D341Med (cell line): ENCODE measurements around the gene CALR.
"Not testable (repeated sequence)": the region's sequence is repeated elsewhere in the genome, so short reads cannot be mapped to it uniquely, and the experiment has no call there.

ENCODE experiments used
- DNase-seq: peaks from one replicate; pipeline ENCODE4 v3.0.0; 2012; ENCODE audit warnings: low spot score

Gene CALR

DNA sequence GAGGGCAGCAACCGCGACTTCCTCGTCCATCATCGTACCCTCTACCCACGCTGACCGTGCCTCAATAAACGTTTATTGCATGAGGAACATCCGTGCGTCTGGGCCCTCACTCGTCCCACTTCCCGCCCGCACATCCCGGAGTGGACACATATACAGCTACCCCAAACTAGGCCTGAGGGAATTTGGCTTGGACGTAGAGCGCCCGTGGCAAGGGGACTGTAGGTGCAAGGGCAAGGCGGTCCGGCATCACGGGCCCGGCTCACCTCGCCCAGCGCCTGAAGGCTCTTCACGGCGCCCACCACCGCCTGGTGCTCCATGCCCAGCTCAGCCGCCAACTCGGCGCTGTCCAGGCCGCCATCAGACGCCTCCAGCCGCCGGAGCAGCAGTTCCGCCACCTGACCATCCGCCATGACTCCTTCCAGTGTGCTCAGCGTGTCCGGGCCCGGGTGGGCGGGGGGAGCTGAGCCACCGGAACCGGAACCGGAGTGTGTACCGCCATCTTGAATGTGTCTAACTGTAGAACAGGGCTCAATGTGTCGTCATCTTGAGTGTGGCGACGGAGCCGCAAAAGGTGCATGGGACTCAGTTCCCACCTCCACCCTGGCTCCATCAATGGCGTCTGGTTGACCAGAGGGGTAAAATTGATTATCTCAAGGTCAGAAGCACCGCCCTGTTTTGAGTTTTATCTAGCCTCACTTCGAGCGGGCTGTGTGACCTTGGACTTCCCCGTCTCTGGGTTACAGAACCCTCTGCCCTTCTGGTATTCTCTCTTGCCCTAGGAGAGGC lies 4.9 kb upstream of the CALR start, which contains the start of gene FARSA:
TSS of gene FARSA (minus strand) at position 425 of the 786 bp plus-strand sequence. CDS start at position 410, 15 bp downstream.
- peak; percentile 93 for DNase-seq

GRCh38 chr19:12935071-12935470 lies 3.3 kb upstream of the CALR start:
- DNase-seq: no peak

DNA sequence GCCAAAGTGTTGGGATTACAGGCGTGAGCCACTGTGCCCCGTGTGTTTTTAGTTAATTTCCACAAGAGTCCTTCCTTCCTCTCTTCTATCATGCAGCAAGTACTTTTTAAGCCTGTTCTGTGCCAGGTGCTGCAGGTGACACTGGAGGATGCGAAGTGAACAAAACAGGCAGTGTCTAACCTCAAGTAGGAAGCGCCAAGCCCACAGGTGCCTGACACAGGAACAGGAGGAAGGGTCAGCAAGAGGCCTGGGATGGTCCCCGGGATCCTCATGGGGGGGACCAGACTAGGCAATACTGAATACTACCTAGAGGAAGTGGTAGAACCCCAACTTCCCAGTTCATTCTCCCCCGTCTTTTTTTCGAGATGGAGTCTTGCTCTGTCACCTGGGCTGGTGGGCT lies 1.8 kb upstream of the CALR start:
- DNase-seq: no peak

DNA sequence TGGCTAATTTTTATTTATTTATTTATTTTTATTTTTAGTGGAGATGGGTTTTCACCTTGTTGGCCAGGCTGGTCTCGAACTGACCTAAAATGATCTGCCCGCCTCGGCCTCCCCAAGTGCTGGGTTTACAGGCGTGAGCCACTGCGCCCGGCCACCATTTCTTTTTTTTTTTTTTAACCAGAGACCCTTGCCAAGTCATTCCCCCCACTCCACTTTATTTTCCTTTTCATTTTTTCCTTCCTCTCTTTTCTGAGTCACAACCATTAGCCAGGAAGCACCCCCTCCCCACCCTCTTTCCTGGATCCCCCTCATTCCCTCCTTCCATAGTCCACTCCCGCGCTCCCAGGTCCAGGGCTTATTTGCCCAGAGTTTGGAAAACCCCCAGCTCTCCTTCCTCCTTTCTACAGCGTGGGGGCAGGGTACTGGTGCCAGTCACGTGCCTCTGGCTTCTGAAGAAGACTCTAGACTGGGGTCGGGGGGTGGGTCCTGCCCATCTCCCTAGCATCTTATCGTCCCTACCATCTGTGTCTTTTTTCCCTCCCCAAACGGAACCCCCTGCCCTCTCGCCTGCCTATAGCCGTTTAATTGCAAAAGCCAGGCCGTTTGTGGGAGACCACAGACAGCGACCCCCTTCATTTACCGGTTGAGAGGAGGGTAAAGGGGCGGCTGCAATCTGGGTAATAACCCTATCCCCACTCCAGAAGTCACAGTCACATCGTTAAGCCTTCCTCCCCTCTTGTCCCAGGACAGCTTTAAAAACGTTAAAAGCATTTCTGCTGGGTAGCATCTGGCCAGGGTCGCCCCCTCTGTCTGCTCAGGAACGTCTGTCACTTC lies 1.1 kb upstream of the CALR start:
- peak; percentile 70 for DNase-seq

DNA sequence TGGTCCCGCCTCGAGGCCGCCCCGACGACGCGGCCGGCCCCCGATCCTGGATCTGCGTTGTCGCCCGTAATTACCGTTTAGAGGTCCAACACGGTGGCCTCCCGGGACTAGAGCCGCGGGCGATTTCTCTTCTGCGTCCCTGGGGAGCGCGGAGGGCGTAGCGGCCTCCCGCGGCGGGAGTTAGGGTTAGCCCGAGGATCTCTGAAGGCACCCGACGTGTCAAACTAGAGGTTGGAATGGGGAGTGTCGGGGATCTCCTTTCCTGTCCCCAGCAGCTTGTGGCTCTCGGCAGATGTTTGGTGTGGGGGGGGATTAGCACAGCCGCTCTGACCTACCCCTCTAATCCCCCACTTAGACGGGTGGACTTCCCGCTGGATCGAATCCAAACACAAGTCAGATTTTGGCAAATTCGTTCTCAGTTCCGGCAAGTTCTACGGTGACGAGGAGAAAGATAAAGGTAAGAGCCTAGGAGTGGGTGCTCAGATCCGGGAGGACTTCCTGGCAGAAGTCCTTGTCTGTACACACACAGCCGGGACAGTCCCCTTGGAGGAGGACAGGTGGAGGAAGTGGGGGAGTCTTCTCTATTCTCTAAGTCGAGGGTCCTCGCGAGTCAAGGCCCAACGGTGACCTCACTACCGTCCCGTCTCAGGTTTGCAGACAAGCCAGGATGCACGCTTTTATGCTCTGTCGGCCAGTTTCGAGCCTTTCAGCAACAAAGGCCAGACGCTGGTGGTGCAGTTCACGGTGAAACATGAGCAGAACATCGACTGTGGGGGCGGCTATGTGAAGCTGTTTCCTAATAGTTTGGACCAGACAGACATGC lies 581 bp downstream of the CALR start:
- no peak for DNase-seq

DNA sequence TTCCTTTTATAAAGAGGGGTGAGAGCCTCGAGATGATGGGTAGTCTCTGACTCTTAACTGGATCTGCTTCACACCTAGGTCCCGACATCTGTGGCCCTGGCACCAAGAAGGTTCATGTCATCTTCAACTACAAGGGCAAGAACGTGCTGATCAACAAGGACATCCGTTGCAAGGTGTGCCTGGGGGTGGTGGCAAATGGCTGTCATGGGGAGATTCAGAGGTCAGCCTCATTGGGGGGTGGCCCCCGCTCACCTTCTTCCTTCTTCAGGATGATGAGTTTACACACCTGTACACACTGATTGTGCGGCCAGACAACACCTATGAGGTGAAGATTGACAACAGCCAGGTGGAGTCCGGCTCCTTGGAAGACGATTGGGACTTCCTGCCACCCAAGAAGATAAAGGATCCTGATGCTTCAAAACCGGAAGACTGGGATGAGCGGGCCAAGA lies 1.6 kb downstream of the CALR start:
- no peak for DNase-seq

- DNase-seq: no peak
Measured at GRCh38 chr19:12940897-12941296, 2.5 kb downstream of the CALR start.

DNA sequence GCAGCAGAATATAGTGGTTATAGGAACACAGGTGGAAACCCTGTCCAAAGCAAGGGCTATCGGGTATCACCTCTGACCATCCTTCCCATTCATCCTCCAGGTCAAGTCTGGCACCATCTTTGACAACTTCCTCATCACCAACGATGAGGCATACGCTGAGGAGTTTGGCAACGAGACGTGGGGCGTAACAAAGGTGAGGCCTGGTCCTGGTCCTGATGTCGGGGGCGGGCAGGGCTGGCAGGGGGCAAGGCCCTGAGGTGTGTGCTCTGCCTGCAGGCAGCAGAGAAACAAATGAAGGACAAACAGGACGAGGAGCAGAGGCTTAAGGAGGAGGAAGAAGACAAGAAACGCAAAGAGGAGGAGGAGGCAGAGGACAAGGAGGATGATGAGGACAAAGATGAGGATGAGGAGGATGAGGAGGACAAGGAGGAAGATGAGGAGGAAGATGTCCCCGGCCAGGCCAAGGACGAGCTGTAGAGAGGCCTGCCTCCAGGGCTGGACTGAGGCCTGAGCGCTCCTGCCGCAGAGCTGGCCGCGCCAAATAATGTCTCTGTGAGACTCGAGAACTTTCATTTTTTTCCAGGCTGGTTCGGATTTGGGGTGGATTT lies 5.1 kb downstream of the CALR start:
- no peak for DNase-seq

- no peak for DNase-seq
Measured at GRCh38 chr19:12944104-12944674, 5.8 kb downstream of the CALR start.

GRCh38 chr19:12945479-12946091 lies 7.2 kb downstream of the CALR start, which contains the start of gene RAD23A:
TSS of gene RAD23A (plus strand) at chr19:12945862. CDS start at chr19:12945949, 87 bp downstream.
- DNase-seq: peak; percentile 95

DNA sequence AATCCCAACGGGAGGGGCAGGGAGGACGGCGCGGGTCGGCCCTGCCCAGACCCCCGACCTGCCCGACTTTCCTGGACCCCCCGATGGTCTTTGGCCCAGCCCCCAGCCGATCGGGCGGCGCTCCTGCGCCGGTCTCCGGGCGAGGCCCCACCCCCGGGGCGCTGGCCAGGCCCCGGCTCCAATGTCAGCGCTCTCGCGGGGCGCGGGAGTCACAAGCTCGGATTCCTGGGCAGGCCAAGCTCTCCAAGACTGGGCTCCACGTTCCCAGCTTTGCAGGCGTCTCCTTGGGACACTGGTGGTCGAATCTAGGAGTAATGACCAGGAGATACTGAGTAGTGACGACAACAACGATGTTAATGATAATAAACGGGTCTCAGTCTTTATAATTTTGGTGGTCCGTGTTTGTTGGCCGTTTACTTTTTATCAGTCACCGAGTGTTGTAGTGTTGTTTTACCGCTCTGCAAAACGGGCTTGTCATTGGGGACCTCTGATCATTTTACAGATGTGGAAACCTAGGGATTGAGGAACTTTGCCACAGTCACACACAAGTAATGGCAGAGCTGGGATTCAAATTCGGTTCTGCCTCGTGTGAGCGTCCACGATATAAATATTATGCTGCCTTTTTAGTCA lies 7.8 kb downstream of the CALR start:
- peak; percentile 72 for DNase-seq

DNA sequence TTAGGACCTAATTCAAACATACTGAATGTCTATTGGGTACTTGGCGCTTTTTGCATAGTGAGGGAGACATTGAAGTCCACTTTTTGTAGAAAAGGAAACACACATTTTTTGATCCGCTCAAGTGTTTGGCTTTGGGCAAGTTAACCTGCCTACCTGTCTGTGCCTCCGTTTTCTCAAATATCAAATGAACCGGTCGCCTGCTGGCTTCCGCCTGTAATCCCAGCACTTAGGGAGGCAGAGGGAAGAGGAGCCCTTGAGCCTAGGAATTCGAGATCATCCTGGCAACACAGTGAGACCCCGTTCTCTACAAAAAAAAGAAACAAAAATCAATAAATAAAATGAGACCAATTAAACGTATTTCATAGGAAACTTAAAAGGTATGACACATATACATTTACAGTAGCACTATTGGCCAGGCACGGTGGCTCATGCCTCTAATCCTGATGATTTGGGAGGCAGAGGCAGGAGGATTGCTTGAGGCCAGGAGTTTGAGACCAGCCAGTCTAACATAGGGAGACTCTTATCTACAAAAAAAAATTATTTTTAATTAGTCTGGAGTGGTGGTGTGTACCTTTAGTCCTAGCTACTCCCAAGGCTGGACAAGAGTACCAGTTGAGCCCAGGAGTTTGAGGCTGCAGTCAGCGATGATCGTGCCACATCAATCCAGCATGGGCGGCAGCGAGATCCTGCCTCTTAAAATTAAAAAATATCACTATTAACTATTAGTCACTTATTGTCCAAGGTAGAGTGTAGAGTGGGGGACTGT lies 8.5 kb downstream of the CALR start:
- DNase-seq: no peak

GRCh38 chr19:12947702-12948611 lies 9.5 kb downstream of the CALR start:
- DNase-seq: peak; percentile 62

DNA sequence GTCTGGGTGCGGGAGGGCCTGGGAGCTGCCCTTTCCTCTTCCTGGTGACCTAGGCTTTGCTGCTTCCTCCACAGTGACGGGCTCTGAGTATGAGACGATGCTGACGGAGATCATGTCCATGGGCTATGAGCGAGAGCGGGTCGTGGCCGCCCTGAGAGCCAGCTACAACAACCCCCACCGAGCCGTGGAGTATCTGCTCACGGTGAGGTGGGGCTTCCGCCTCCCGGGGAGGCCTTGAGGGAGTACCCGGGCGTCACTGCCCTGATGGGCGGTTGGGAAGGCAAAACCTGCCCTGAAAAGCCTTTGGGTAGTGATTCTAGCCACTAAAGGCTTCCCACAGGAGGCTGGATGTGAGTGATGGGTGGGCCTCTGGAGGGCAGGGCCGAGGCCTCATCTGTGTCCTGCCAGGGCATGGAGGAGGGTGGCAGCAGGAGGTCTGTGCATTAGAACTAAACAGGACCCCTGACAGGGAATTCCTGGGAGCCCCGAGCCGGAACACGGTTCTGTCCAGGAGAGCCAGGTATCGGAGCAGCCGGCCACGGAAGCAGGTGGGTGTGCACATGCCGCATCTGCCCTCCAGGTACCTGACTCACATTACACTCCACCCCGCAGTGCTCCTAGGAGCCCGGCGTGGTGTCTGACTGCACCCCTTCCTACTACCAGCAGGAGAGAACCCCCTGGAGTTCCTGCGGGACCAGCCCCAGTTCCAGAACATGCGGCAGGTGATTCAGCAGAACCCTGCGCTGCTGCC lies 10.4 kb downstream of the CALR start:
- no peak for DNase-seq

DNA sequence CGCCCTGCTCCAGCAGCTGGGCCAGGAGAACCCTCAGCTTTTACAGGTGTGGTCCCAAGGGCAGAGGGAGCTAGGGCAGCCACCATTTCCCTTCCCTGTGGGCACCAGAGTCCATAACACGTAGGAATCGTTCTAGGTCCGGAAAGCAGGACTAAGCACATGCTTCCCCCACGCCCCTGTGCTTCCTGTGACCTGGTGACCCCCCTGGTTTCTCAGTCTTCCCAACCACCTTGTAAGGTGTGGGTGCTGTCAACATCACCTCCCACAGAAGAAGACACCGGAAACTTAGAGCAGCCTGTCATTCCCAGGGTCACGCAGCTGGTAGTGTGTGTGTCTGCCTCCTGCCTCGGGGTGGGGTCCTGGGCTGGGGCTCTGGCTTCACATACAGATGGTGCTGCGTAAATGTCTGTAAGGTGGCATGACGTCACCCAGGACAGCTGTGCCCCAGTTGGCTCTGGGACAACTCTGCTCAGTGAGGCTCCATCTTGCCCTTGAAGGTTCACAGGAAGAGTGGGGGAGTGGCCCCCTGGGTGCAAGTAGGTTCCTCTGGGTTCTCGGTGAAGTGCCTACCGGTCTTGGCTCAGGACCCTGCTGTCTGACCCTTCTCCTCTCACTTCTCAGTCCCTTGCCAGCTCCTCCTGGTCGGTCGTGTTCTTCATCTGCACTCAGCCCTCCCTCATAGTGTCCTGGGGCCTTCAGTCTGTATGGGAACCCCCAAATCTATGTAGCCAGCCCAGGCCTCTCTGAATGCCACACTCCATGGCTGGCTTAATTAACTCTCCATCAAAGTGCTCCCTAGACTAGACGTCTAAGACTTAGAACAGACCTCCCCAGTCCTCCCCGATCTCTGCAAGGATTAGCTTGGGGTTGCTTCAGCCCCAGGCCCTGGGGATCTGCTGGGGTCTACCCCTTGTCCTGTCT lies 11.2 kb downstream of the CALR start:
- no peak for DNase-seq

- DNase-seq: not testable (repeated sequence)
Measured at GRCh38 chr19:12952050-12952449, 13.6 kb downstream of the CALR start.
